HG03575 (cell line): ENCODE results near the gene FAM170B.

Source experiments
- ATAC-seq: cut with Tn5 transposase; IDR thresholded peaks from one replicate; pipeline ENCODE4 v1.9.1; 2021; ENCODE audit not compliant: unreplicated experiment, insufficient number of reproducible peaks, low FRiP score; ENCODE audit errors: extremely low read depth

FAM170B gene

GRCh38 chr10:49111320-49111698 lies 22.5 kb downstream of the FAM170B start:
- ATAC-seq: no peak

- ATAC-seq: no peak
These were observed 23.0 kb downstream of the FAM170B start for GRCh38 chr10:49110684-49111319.

GRCh38 chr10:49109669-49110340 lies 24.0 kb downstream of the FAM170B start:
- ATAC-seq: no peak

- ATAC-seq: no peak
These were observed 25.2 kb downstream of the FAM170B start for GRCh38 chr10:49108656-49109055.

- ATAC-seq: no peak
These were observed 25.9 kb downstream of the FAM170B start for GRCh38 chr10:49107887-49108267.

GRCh38 chr10:49107111-49107886 lies 26.5 kb downstream of the FAM170B start:
- no peak for ATAC-seq

GRCh38 chr10:49106451-49106850 lies 27.4 kb downstream of the FAM170B start:
- ATAC-seq: no peak

GRCh38 chr10:49105076-49105475 lies 28.7 kb downstream of the FAM170B start:
- no peak for ATAC-seq

- ATAC-seq: no peak
These were observed 29.5 kb downstream of the FAM170B start for GRCh38 chr10:49104323-49104722.

GRCh38 chr10:49103761-49104160 lies 30.1 kb downstream of the FAM170B start:
- ATAC-seq: no peak

GRCh38 chr10:49099046-49099445 lies 34.8 kb downstream of the FAM170B start:
- ATAC-seq: no peak

GRCh38 chr10:49096890-49097445 lies 36.9 kb downstream of the FAM170B start:
- no peak for ATAC-seq

- ATAC-seq: no peak
These were observed 39.2 kb downstream of the FAM170B start for GRCh38 chr10:49094646-49095045.

- ATAC-seq: no peak
These were observed 39.9 kb downstream of the FAM170B start for GRCh38 chr10:49093922-49094321.

- no peak for ATAC-seq
These were observed 41.3 kb downstream of the FAM170B start for GRCh38 chr10:49092477-49092876.

GRCh38 chr10:49091450-49092210 lies 42.2 kb downstream of the FAM170B start:
- no peak for ATAC-seq

- ATAC-seq: no peak
These were observed 43.0 kb downstream of the FAM170B start for GRCh38 chr10:49090696-49091380.

GRCh38 chr10:49090189-49090575 lies 43.6 kb downstream of the FAM170B start:
- no peak for ATAC-seq
